Transverse colon (tissue), 4 donors: ENCODE measurements around the gene SNAI3.

Source experiments
- CTCF ChIP-seq, 5 experiments: fragments of 200-600 bp in 3 of 5; fragments of 450-650 bp in 2 of 5; sonication (generic) in 3 of 5; IDR thresholded peaks; 1 replicate in 2 of 5; 2 replicates in 3 of 5; pipeline ENCODE4 v1.5.1; 2016 to 2017; ENCODE audit warnings: antibody characterized with exemption in 5 of 5, inconsistent platforms in 3 of 5, mild to moderate bottlenecking in 2 of 5, moderate library complexity in 1 of 5
- EP300 ChIP-seq: sonication (generic); formaldehyde crosslinking; IDR thresholded peaks from one replicate; pipeline ENCODE4 v1.6.1; 2017; ENCODE audit warnings: antibody characterized with exemption, low read depth
- POLR2A ChIP-seq: fragments of 450-650 bp; IDR thresholded peaks from one replicate; pipeline ENCODE4 v1.6.1; 2016; ENCODE audit warnings: antibody characterized with exemption, mild to moderate bottlenecking, moderate library complexity
- POLR2AphosphoS5 ChIP-seq, 3 donors: sonication (generic); formaldehyde crosslinking; IDR thresholded peaks; one replicate each; pipeline ENCODE4 v1.6.1; 2016; ENCODE audit warnings: antibody characterized with exemption in 3 of 3

- TF ChIP-seq CTCF (IDR thresholded peaks at IDR 0.05), result no peak
- TF ChIP-seq POLR2A, result no peak
- no peak for TF ChIP-seq POLR2AphosphoS5 (IDR thresholded peaks at IDR 0.05)
- no peak for TF ChIP-seq EP300
Observed at GRCh38 chr16:88723507-88723887, 37.2 kb upstream of the SNAI3 start.
